ENCODE data around the gene NAA10.

The NAA10 gene

DNA sequence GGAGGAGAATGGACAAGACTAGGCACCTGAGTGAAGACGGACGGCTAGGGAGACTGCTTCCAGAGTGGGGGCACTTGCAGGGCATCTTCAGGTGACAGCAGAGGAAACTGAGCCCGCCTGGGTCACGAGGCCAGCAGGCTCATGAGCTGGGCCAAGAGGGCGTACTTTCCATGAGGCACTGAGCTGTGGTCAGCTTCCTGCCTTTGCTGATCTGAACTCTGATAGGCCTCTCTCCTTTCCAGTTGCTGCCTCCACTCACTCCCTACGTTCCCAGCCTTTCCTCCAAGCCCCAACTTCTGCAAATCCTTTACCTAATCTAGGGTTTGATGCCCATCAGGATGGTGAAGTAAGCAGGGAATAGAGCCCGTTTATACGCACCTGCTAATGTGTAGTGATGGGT lies 47.5 kb downstream of the NAA10 start:
- Histone ChIP-seq H3K9ac (no peak overlapping the region), H3K27ac (no peak overlapping the region), H3K4me3 (ENCODE audit: low read depth, low read length) (no peak overlapping the region), H3K79me2 (no peaks in the 10 kb centered on the region), H3K36me3 (ENCODE audit: control insufficient read depth, insufficient read depth, low read length) (no peaks in the 10 kb centered on the region), H2AFZ (no peak overlapping the region), H3K27me3 (ENCODE audit: control insufficient read depth, insufficient read depth, low read length) (peaks cover 3% of the 10 kb centered on the region), H3K4me1 (no peaks in the 10 kb centered on the region), H3K4me2 (ENCODE audit: low read length) (no peak overlapping the region), H3K9me3 (ENCODE audit: control insufficient read depth, low read length) (no peaks in the 10 kb centered on the region)
- TF ChIP-seq, protein P1, sequence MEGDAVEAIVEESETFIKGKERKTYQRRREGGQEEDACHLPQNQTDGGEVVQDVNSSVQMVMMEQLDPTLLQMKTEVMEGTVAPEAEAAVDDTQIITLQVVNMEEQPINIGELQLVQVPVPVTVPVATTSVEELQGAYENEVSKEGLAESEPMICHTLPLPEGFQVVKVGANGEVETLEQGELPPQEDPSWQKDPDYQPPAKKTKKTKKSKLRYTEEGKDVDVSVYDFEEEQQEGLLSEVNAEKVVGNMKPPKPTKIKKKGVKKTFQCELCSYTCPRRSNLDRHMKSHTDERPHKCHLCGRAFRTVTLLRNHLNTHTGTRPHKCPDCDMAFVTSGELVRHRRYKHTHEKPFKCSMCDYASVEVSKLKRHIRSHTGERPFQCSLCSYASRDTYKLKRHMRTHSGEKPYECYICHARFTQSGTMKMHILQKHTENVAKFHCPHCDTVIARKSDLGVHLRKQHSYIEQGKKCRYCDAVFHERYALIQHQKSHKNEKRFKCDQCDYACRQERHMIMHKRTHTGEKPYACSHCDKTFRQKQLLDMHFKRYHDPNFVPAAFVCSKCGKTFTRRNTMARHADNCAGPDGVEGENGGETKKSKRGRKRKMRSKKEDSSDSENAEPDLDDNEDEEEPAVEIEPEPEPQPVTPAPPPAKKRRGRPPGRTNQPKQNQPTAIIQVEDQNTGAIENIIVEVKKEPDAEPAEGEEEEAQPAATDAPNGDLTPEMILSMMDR (IDR thresholded peaks at IDR 0.05), result no peak

DNA sequence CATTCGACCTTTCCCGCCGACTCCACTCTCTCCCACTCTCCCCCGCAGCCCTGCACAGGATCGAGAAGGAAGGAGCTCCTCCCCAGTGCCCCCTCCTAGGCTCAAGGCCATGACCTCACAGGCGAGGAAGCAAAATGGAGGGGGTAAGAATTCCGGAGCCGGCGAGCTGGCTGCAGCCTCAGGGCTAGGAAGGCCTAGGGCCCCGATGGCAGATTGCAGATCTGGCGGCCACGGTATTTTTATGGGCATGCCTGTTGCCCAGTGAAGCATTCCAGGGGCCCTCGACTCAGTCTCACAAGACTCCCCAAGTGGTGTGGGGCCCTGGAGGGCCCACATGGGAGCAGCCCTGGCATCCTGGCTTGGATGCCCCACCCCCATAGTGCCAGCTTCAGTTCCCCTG lies 47.9 kb downstream of the NAA10 start:
- Histone ChIP-seq H3K4me3 (ENCODE audit: low read depth, low read length) (no peak overlapping the region), H3K27ac (no peak overlapping the region), H3K79me2 (no peaks in the 10 kb centered on the region), H3K27me3 (ENCODE audit: control insufficient read depth, insufficient read depth, low read length) (peaks cover 3% of the 10 kb centered on the region), H3K4me1 (no peaks in the 10 kb centered on the region), H3K36me3 (ENCODE audit: control insufficient read depth, insufficient read depth, low read length) (no peaks in the 10 kb centered on the region), H2AFZ (no peak overlapping the region), H3K9me3 (ENCODE audit: control insufficient read depth, low read length) (no peaks in the 10 kb centered on the region), H3K4me2 (ENCODE audit: low read length) (no peak overlapping the region), H3K9ac (no peak overlapping the region)
- TF ChIP-seq, protein P1 (IDR thresholded peaks at IDR 0.05), result no peak

DNA sequence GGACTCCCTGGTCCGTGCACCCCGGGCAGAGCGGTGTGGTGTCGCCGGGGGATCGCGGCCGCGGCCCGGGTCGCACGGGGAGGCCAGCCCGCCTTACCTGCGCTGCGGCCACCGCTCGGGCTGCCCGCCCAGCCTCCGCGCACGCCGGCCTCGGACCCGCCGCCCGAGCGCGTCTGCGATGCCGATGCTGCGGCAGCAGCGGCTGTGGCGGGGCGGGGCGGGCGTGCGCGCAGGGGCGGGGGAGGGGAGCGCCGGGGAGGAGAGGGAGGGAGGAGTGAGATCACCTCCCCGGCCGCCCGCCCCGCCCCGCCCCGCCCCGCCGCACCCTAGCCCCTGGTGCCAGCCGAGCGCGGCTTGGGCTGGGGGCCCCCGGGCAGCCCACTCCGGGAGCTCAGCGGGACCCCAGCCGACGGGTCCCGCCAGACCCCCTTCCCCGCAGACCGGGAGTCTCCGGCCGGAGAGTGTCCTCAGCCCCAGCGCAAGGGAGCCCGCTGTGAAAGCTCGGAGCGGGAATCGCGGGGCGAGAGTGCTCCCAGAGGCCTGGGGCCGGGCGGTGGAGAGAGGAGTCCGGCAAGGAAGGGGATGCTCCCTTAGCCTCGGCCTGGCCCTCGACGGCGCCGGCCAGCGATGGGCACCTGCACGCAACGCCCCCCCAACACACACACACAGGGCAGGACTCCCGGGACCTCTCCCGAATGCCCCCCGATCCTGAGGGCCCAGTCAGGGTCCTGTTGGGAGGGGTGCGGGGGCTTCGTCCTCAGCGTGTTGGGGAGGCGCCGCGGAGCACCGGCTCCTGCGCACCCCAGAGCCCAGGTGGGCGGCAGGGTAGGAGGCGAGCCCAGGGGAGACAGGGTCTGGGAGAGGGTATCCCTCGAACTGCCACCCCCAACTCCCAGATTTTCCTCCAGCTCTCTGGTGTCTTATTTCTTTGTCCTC lies 48.6 kb downstream of the NAA10 start, which contains the start of gene L1CAM:
TSS of gene L1CAM (minus strand) at position 206 of the 936 bp plus-strand sequence. CDS start 10,337 bp downstream, outside the sequence.
- TF ChIP-seq, protein P1 (IDR thresholded peaks at IDR 0.05), result no peak
- Histone ChIP-seq H3K4me2 (ENCODE audit: low read length) (no peak within 1 kb of the TSS), H3K9ac (no peak within 1 kb of the TSS), H3K27me3 (ENCODE audit: control insufficient read depth, insufficient read depth, low read length) (peaks cover 3% of the 10 kb centered on the region), H3K4me1 (no peaks in the 10 kb centered on the region), H3K79me2 (no peaks in the 10 kb centered on the region), H2AFZ (peak within 1 kb of the TSS; percentile 64), H3K27ac (no peak within 1 kb of the TSS), H3K36me3 (ENCODE audit: control insufficient read depth, insufficient read depth, low read length) (no peaks in the 10 kb centered on the region), H3K9me3 (ENCODE audit: control insufficient read depth, low read length) (no peaks in the 10 kb centered on the region), H3K4me3 (ENCODE audit: low read depth, low read length) (no peak within 1 kb of the TSS)

DNA sequence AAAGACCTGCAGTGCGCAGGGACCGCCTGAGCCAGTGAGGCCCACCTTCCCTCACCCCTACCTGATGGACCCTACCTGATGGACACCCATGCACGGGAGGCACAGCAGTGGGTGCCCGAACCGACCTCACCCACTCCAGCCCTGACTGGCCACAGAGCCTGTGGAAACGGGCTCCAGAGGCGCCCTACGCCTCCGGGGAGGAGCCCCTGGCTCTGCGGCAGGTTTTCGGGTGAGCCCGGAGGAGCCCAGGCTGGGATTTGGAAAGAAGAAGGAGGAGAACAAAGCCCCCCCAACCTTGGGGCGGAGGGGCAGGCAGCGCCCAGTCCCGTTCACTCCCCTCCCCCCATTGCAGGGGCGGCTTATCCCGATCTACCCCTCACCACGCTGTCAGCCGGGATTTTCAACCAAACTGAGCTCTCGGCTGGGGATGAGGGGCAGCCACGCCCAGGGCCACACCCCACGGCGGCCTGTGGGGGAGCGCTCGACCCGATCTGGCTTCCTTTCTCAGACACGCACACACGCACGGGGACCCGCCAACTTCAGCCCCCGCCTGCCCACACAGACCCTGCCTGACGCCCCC lies 49.5 kb downstream of the NAA10 start:
- Histone ChIP-seq H3K9me3 (ENCODE audit: control insufficient read depth, low read length) (no peaks in the 10 kb centered on the region), H3K4me1 (no peaks in the 10 kb centered on the region), H2AFZ (no peak overlapping the region), H3K27me3 (ENCODE audit: control insufficient read depth, insufficient read depth, low read length) (peaks cover 3% of the 10 kb centered on the region), H3K27ac (no peak overlapping the region), H3K4me2 (ENCODE audit: low read length) (no peak overlapping the region), H3K9ac (no peak overlapping the region), H3K36me3 (ENCODE audit: control insufficient read depth, insufficient read depth, low read length) (no peaks in the 10 kb centered on the region), H3K79me2 (no peaks in the 10 kb centered on the region), H3K4me3 (ENCODE audit: low read depth, low read length) (no peak overlapping the region)
- TF ChIP-seq, protein P1 (IDR thresholded peaks at IDR 0.05), result no peak

Data from parathyroid adenoma (tissue), 2 donors.